A375 (cell line): ENCODE results near the gene EYA2. TPM values are rescaled to one million over a fixed set of nuclear protein-coding genes. Genes with fewer than 3 reads are reported as not detected.

Experiments
- small RNA-seq: library from RNA; depleted of rRNA; stranded (forward); fragments of <200 nt; gene quantifications from one replicate; pipeline ENCODE3, GENCODE V24; 2014
- total RNA-seq: library from RNA; depleted of rRNA; stranded (reverse); fragments of >200 nt; shearing (Covaris generic); gene quantifications from 2 replicates; pipeline ENCODE4 v1.2.3, GENCODE V29; 2014; rRNA removed

The EYA2 gene
- total RNA-seq: not detected in 2 replicates

GRCh38 chr20:46894579-46894958 is at the start of gene EYA2:
TSS of gene EYA2 (plus strand) at chr20:46894843. CDS start at chr20:46990011, 95,168 bp downstream.

Small RNA genes within 50 kb of the gene (small RNA-seq; reads per million reads assigned to genes)
- not detected for gene MIR3616

Other genes with a start within 250 kb of the EYA2 start
- 1.5 and 2.8 TPM in 2 replicates for gene SLC13A3, start 243.4 kb upstream of the EYA2 start, total RNA-seq
- gene TP53RK, start 205.4 kb upstream of the EYA2 start, total RNA-seq: 41.8 and 54.0 TPM in 2 replicates
- 3.0 and 5.4 TPM in 2 replicates for gene SLC2A10, start 185.2 kb upstream of the EYA2 start, total RNA-seq